Keratinocyte (primary cell): Measurements from ENCODE around the gene CAMKK2. TPM values are rescaled to one million over a fixed set of nuclear protein-coding genes. Genes with fewer than 3 reads are reported as not detected.

Experiments
- DNase-seq: peaks from one replicate; pipeline ENCODE4 v3.0.0-alpha.2; 2011; ENCODE audit warnings: low read depth, missing footprints, low spot score
- FAIRE-seq: peaks from 2 replicates; lab custom pipeline; 2011; peaks lifted over from hg19 to GRCh38; lab: Jason Lieb, UNC
- H2AFZ ChIP-seq: 2 replicates; pipeline ENCODE4 v1.6.0; 2012; ENCODE audit warnings: low read length, control low read depth, inconsistent platforms; ENCODE audit not compliant: control insufficient read depth
- H3K27ac ChIP-seq: 2 replicates; pipeline ENCODE4 v1.5.1; 2011; ENCODE audit warnings: low read length; ENCODE audit not compliant: control insufficient read depth, insufficient read depth
- H3K27me3 ChIP-seq: 3 replicates; pipeline ENCODE4 v1.6.0; 2011; ENCODE audit warnings: low read length; ENCODE audit not compliant: control insufficient read depth, insufficient read depth; ENCODE audit errors: extremely low read depth
- H3K36me3 ChIP-seq, 2 experiments: 2 replicates in 1 of 2; 3 replicates in 1 of 2; pipeline ENCODE4 v1.5.1; 2011; ENCODE audit warnings: low read length in 2 of 2, mild to moderate bottlenecking in 1 of 2; ENCODE audit not compliant: control insufficient read depth in 2 of 2, insufficient read depth in 2 of 2; ENCODE audit errors: extremely low read depth in 1 of 2
- H3K4me1 ChIP-seq: 3 replicates; pipeline ENCODE4 v1.5.1; 2011; ENCODE audit warnings: low read length; ENCODE audit not compliant: control insufficient read depth, insufficient read depth; ENCODE audit errors: extremely low read depth
- H3K4me2 ChIP-seq: 3 replicates; pipeline ENCODE4 v1.6.0; 2011; ENCODE audit warnings: low read depth, low read length; ENCODE audit not compliant: control insufficient read depth, insufficient read depth; ENCODE audit errors: extremely low read depth
- H3K4me3 ChIP-seq, 3 experiments: fragments of 200-600 bp in 1 of 3; sonication (generic) in 1 of 3; 2 replicates in 2 of 3; 3 replicates in 1 of 3; pipeline ENCODE4 v1.5.1; 2011 to 2016; ENCODE audit warnings: low read length in 3 of 3, mild to moderate bottlenecking in 3 of 3, control low read depth in 2 of 3, inconsistent platforms in 1 of 3, low read depth in 1 of 3, mixed read lengths in 1 of 3, mixed run types in 1 of 3, moderate library complexity in 1 of 3; ENCODE audit not compliant: control insufficient read depth in 2 of 3, insufficient read depth in 2 of 3; ENCODE audit errors: extremely low read depth in 1 of 3
- H3K79me2 ChIP-seq: 2 replicates; pipeline ENCODE4 v1.6.0; 2012; ENCODE audit warnings: low read length; ENCODE audit not compliant: control insufficient read depth, insufficient read depth
- H3K9ac ChIP-seq: 3 replicates; pipeline ENCODE4 v1.6.0; 2011; ENCODE audit warnings: low read length; ENCODE audit not compliant: control insufficient read depth, insufficient read depth; ENCODE audit errors: extremely low read depth
- H3K9me1 ChIP-seq: 3 replicates; pipeline ENCODE4 v1.6.0; 2011; ENCODE audit warnings: low read length; ENCODE audit not compliant: control insufficient read depth, insufficient read depth; ENCODE audit errors: extremely low read depth
- H3K9me3 ChIP-seq: 2 replicates; pipeline ENCODE4 v1.5.1; 2012; ENCODE audit warnings: low read depth, low read length; ENCODE audit not compliant: control insufficient read depth
- H4K20me1 ChIP-seq: 3 replicates; pipeline ENCODE4 v1.6.0; 2011; ENCODE audit warnings: low read length; ENCODE audit not compliant: control insufficient read depth, insufficient read depth; ENCODE audit errors: extremely low read depth
- EZH2 ChIP-seq: IDR thresholded peaks from one replicate; pipeline ENCODE4 v1.6.1; 2012; ENCODE audit warnings: inconsistent platforms, mild to moderate bottlenecking, low read length, moderate library complexity
- dilution Hi-C: fragments of 300-500 bp; cut with MboI; formaldehyde crosslinking; loops from one replicate; pipeline ENCODE4 v1.7.0; 2020; ENCODE audit warnings: low sequenced_read_pairs; ENCODE audit not compliant: extremely low pct_ligation_motif_present
- polyA plus RNA-seq, 5 experiments: library from polyadenylated mRNA; depleted of rRNA in 3 of 5; stranded (reverse) in 3 of 5; stranded (forward) in 1 of 5; unstranded in 1 of 5; fragments of >200 nt; gene quantifications; 1 replicate in 1 of 5; 2 replicates in 3 of 5; 3 replicates in 1 of 5; pipeline versions ENCODE4 v1.2.1 to v1.2.3, GENCODE V29; 2011 to 2012; ENCODE audit warnings: missing spikeins in 2 of 5, low read depth in 1 of 5, low replicate concordance in 1 of 5
- TF ChIP-seq, protein P1 (sequence below), 3 experiments: IDR thresholded peaks in 1 of 3; conservative IDR thresholded peaks in 1 of 3; optimal IDR thresholded peaks in 1 of 3; 2 replicates in 2 of 3; 3 replicates in 1 of 3; pipeline versions ENCODE3 to v1.5.1; 2011; ENCODE audit warnings: low read length in 3 of 3, mild to moderate bottlenecking in 3 of 3, moderate library complexity in 2 of 3, control low read depth in 1 of 3, inconsistent platforms in 1 of 3; ENCODE audit not compliant: insufficient read depth in 2 of 3; ENCODE audit errors: extremely low read depth in 1 of 3

The CAMKK2 gene
- polyA plus RNA-seq, 1 donor (not counting 4 experiments of a cell fraction or from before 2014, with no cell fraction given): 18.6 TPM

GRCh38 chr12:121289962-121290361 lies 6.5 kb downstream of the CAMKK2 start:
- no peak overlapping the region for H3K4me2 ChIP-seq
- H3K27ac ChIP-seq: no peak overlapping the region
- TF ChIP-seq, protein P1, sequence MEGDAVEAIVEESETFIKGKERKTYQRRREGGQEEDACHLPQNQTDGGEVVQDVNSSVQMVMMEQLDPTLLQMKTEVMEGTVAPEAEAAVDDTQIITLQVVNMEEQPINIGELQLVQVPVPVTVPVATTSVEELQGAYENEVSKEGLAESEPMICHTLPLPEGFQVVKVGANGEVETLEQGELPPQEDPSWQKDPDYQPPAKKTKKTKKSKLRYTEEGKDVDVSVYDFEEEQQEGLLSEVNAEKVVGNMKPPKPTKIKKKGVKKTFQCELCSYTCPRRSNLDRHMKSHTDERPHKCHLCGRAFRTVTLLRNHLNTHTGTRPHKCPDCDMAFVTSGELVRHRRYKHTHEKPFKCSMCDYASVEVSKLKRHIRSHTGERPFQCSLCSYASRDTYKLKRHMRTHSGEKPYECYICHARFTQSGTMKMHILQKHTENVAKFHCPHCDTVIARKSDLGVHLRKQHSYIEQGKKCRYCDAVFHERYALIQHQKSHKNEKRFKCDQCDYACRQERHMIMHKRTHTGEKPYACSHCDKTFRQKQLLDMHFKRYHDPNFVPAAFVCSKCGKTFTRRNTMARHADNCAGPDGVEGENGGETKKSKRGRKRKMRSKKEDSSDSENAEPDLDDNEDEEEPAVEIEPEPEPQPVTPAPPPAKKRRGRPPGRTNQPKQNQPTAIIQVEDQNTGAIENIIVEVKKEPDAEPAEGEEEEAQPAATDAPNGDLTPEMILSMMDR (optimal IDR thresholded peaks at IDR 0.05 in 1 of 3, IDR thresholded peaks at IDR 0.05 in 1 of 3, conservative IDR thresholded peaks at IDR 0.05 in 1 of 3; ENCODE audit: extremely low read depth in 1 of 3, insufficient read depth in 2 of 3, low read length in 3 of 3): no peak
- TF ChIP-seq EZH2: no peak
- FAIRE-seq (no peak), DNase-seq (no peak)
- no peaks in the 10 kb centered on the region for H3K9me1 ChIP-seq
- H3K4me1 ChIP-seq: no peaks in the 10 kb centered on the region
- H3K4me3 ChIP-seq: no peak overlapping the region
- H3K27me3 ChIP-seq: no peaks in the 10 kb centered on the region
- dilution Hi-C loops: no loop called here
- H2AFZ ChIP-seq: no peak overlapping the region
- peaks cover 4 to 7% of the 10 kb centered on the region in 2 experiments for H3K36me3 ChIP-seq
- H3K79me2 ChIP-seq: peaks cover 18% of the 10 kb centered on the region
- H3K9ac ChIP-seq: no peak overlapping the region
- H3K9me3 ChIP-seq: no peaks in the 10 kb centered on the region
- no peaks in the 10 kb centered on the region for H4K20me1 ChIP-seq

- FAIRE-seq: no peak
- dilution Hi-C loops: no loop called here
- Histone ChIP-seq H2AFZ (no peak overlapping the region), H4K20me1 (no peaks in the 10 kb centered on the region), H3K27ac (no peak overlapping the region), H3K9ac (no peak overlapping the region), H3K4me1 (no peaks in the 10 kb centered on the region), H3K9me3 (no peaks in the 10 kb centered on the region), H3K79me2 (peaks cover 11% of the 10 kb centered on the region), H3K4me3 (no peak overlapping the region), H3K27me3 (no peaks in the 10 kb centered on the region), H3K36me3 (peaks cover 0 to 6% of the 10 kb centered on the region in 2 experiments), H3K9me1 (no peaks in the 10 kb centered on the region), H3K4me2 (no peak overlapping the region)
- TF ChIP-seq, protein P1 (optimal IDR thresholded peaks at IDR 0.05 in 1 of 3, IDR thresholded peaks at IDR 0.05 in 1 of 3, conservative IDR thresholded peaks at IDR 0.05 in 1 of 3; ENCODE audit: extremely low read depth in 1 of 3, insufficient read depth in 2 of 3, low read length in 3 of 3): no peak
- no peak for TF ChIP-seq EZH2
- no peak for DNase-seq
Measured at GRCh38 chr12:121288986-121289385, 7.5 kb downstream of the CAMKK2 start.
